LNCAP (cell line): ENCODE measurements around the gene MFSD11.

ENCODE experiments used
- CTCF ChIP-seq: fragments of 450-650 bp; IDR thresholded peaks from 2 replicates; pipeline ENCODE4 v1.5.1; 2017; ENCODE audit warnings: mild to moderate bottlenecking

The MFSD11 gene

GRCh38 chr17:76748657-76749056 is 10.7 kb downstream of the MFSD11 start:
- TF ChIP-seq CTCF, result no peak

GRCh38 chr17:76751416-76751993 is 13.6 kb downstream of the MFSD11 start:
- no peak for TF ChIP-seq CTCF

- no peak for TF ChIP-seq CTCF
These were observed 14.1 kb downstream of the MFSD11 start for GRCh38 chr17:76752006-76752405.

- no peak for TF ChIP-seq CTCF
These were observed 15.4 kb downstream of the MFSD11 start for GRCh38 chr17:76753061-76753961.

GRCh38 chr17:76755285-76755684 is 17.4 kb downstream of the MFSD11 start:
- TF ChIP-seq CTCF, result no peak

GRCh38 chr17:76757256-76757655 is 19.3 kb downstream of the MFSD11 start:
- TF ChIP-seq CTCF, result no peak

- TF ChIP-seq CTCF, result no peak
These were observed 20.7 kb downstream of the MFSD11 start for GRCh38 chr17:76758570-76758969.
